DND-41 (cell line): ENCODE results near the gene MDFI.

Experiments
- EZH2 ChIP-seq: IDR thresholded peaks from 3 replicates; pipeline ENCODE4 v1.6.1; 2012; ENCODE audit warnings: borderline replicate concordance, low read depth, mild to moderate bottlenecking, moderate library complexity, low read length, inconsistent platforms; ENCODE audit not compliant: severe bottlenecking
- TF ChIP-seq, protein P1 (sequence below): IDR thresholded peaks from 2 replicates; pipeline ENCODE4 v1.5.1; 2012; ENCODE audit warnings: borderline replicate concordance, low read length, moderate library complexity, mild to moderate bottlenecking; ENCODE audit not compliant: poor library complexity, severe bottlenecking; ENCODE audit errors: extremely low read depth

GRCh38 chr6:41602422-41602743 lies 35.9 kb upstream of the MDFI start:
- TF ChIP-seq, protein P1, sequence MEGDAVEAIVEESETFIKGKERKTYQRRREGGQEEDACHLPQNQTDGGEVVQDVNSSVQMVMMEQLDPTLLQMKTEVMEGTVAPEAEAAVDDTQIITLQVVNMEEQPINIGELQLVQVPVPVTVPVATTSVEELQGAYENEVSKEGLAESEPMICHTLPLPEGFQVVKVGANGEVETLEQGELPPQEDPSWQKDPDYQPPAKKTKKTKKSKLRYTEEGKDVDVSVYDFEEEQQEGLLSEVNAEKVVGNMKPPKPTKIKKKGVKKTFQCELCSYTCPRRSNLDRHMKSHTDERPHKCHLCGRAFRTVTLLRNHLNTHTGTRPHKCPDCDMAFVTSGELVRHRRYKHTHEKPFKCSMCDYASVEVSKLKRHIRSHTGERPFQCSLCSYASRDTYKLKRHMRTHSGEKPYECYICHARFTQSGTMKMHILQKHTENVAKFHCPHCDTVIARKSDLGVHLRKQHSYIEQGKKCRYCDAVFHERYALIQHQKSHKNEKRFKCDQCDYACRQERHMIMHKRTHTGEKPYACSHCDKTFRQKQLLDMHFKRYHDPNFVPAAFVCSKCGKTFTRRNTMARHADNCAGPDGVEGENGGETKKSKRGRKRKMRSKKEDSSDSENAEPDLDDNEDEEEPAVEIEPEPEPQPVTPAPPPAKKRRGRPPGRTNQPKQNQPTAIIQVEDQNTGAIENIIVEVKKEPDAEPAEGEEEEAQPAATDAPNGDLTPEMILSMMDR: no peak
- TF ChIP-seq EZH2: no peak
